GM12873 (cell line): Measurements from ENCODE around the gene FSTL1.

Experiments used
- CTCF ChIP-seq: IDR thresholded peaks from 2 replicates; pipeline ENCODE4 v1.5.1; 2012; ENCODE audit warnings: low read depth, mild to moderate bottlenecking, moderate library complexity, low read length, control low read depth; ENCODE audit not compliant: insufficient read depth; ENCODE audit errors: missing control alignments

FSTL1 gene

GRCh38 chr3:120438216-120438615, 12.6 kb downstream of the FSTL1 start:
- no peak for TF ChIP-seq CTCF

DNA sequence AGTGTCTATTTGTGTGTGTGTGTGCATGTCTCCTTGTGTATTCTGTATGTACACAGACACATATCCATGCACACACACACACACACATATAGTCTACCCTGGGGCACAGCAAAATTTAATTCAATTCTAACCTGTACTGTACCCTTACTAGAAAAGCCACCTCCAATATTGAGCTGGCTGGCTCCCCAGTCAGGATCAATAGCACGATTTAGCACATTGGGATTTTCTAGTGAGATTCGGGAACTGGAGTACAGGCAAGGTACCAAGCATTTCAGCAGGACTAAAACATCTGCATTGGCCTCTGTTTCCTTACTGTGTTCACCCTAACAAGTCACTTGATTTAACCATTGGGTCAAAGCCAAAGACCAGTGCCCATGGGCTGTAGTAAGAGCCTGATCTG, 13.2 kb downstream of the FSTL1 start:
- TF ChIP-seq CTCF: no peak

DNA sequence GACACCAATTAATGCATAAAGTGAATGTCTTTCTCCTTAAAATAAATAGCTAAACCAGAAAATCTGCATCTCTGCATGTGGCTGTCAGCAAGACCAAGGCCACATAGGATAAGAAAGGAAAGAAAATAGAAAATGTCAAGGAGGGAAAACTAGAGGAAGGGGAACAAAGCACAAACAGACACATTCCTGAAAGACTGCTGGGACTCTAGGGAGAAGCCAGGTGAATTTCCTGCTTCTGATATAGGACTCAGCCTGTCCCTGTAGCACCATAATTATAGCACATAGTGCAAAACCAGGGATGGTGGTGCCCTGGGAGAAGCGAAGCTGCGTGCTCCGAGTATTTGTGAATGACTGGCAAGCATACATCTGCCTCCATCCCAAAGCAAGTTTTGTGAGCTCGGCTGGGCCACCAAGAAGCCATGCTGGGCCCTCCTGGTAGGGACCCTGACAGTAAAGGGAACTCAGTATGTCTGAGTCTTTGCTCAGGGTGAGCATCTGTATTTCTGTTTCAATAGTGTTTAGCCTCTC, 14.2 kb downstream of the FSTL1 start:
- no peak for TF ChIP-seq CTCF

- no peak for TF ChIP-seq CTCF
Measured at GRCh38 chr3:120435621-120436020, 15.2 kb downstream of the FSTL1 start.

DNA sequence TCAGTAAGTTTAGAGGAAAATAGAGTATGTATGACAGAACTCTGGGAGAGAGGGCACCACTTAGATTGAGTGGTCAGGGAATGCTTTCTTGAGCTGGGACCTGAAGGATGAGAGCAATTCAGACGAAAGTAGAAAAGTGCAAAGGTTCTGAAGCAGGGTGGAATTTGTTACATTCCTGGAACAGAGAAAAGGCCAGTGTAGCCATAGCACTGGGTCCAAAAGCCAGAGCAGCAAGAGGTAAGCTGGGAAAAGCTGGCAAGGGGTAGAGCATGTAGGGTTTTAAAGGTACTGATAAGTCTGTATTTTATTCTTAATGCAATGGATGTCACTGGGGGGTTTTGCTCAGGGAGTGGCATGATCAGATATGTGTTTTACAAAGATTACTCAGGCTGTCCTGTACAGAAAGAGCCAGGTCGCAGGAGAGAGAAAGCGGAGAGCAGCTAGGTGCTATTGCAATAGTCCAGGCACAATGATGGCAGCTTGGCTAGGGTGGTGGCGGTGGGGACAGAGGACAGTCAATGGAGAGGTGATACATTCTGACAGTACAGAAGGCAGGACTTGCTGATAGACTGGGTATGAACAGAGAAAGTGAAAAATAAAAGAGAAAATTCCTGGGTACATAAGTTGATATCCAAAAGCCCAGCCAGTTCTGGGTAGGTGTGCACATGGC, 17.0 kb downstream of the FSTL1 start:
- no peak for TF ChIP-seq CTCF

DNA sequence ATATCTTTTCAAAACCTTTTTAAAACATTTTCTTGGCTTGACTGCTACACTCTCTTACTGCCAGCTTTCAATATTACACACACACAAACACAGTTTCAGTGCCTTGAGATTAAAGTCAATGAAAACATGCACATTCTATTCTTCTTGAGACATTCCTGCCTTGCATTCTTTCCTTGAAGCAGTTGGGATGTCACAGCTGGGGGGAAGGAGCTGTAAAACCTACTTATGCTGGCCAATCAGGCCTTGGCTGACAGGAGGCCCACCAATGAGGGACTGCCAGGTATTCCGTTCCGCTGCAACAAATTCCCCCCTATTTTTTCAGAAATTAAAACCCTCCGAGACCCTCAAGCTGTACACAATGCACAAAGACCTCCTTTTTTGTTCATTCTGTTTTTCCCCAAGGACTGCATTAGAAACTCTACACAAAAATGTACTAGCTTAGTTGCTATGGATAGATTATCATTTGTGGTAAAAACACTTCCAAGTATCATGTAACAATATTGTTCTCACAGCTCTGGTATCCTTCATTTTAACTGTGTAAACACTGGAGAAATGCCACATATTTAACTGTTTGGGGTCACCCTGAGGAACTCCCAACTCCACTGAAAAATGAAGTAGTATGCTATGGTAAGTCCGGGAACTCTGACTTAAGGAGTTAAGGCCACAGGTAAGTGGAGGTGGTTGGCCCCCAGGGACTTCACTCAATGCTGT, 18.5 kb downstream of the FSTL1 start:
- no peak for TF ChIP-seq CTCF

DNA sequence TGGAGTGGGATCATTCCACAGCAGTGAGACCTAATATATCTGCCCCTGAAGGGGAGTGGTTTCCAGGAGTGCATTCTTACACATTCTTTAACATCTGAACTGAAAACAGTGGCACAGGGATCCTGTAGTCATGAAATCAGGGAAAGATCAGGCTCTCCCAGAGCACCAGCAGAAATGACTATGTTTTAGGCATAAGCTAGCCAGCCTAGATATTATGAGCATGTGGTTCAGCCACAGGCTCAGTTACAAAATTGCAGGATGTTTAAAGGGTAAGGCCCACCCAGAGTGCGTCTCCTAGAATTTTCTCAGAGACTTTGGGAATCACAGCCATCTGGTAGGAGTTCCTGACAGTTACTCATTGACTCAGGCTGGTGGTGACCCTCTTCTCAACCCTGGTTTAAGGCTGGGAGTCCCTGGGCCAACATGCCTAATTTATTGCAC, 20.9 kb downstream of the FSTL1 start:
- TF ChIP-seq CTCF: no peak
